Esophagus muscularis mucosa (tissue), 4 donors: ENCODE data around the gene CNTN6. TPM values are rescaled to one million over a fixed set of nuclear protein-coding genes. Genes with fewer than 3 reads are reported as not detected.

Experiments
- DNase-seq: peaks from one replicate; pipeline ENCODE4 v3.0.0-alpha.2; 2017; ENCODE audit errors: extremely low spot score
- H3K27ac ChIP-seq, 4 donors: fragments of 200-600 bp; sonication (generic); replicated peaks in 1 of 4; 1 replicate in 3 of 4; 2 replicates in 1 of 4; pipeline ENCODE4 v1.5.1; 2016 to 2019; ENCODE audit warnings: mild to moderate bottlenecking in 1 of 4
- H3K27me3 ChIP-seq, 4 donors: fragments of 200-600 bp; sonication (generic); one replicate each; pipeline versions ENCODE4 v1.5.1 to v1.6.0; 2016 to 2019
- H3K36me3 ChIP-seq, 4 donors: fragments of 200-600 bp; sonication (generic); one replicate each; pipeline ENCODE4 v1.5.1; 2016 to 2019
- H3K4me1 ChIP-seq, 4 donors: fragments of 200-600 bp; sonication (generic); one replicate each; pipeline ENCODE4 v1.5.1; 2016 to 2019
- H3K4me3 ChIP-seq, 4 donors: fragments of 200-600 bp; sonication (generic); 1 replicate in 2 of 4; 2 replicates in 2 of 4; pipeline ENCODE4 v1.5.1; 2016 to 2019; ENCODE audit warnings: mild to moderate bottlenecking in 4 of 4, moderate library complexity in 1 of 4
- H3K9me3 ChIP-seq, 4 donors: fragments of 200-600 bp; sonication (generic); 1 replicate in 3 of 4; 2 replicates in 1 of 4; pipeline ENCODE4 v1.5.1; 2016 to 2019
- EP300 ChIP-seq: sonication (generic); formaldehyde crosslinking; IDR thresholded peaks from one replicate; pipeline ENCODE4 v1.6.1; 2017; ENCODE audit warnings: antibody characterized with exemption
- POLR2A ChIP-seq: fragments of 450-650 bp; IDR thresholded peaks from one replicate; pipeline ENCODE4 v1.6.1; 2017; ENCODE audit warnings: antibody characterized with exemption, moderate library complexity, mild to moderate bottlenecking, low read depth
- POLR2AphosphoS5 ChIP-seq, 2 donors: sonication (generic); formaldehyde crosslinking; IDR thresholded peaks; one replicate each; pipeline ENCODE4 v1.6.1; 2017; ENCODE audit warnings: antibody characterized with exemption in 2 of 2
- WGBS: methylation state at CpG from one replicate; pipeline ENCODE4 v1.1.5; 2018; 5-methylcytosine and 5-hydroxymethylcytosine counted together
- intact Hi-C: fragments of 100-400 bp; cut with DNase I; formaldehyde crosslinking; loops from one replicate; pipeline ENCODE4 v1.15.1; 2023
- total RNA-seq, 4 donors: library from RNA; depleted of rRNA; stranded (reverse); fragments of >200 nt; gene quantifications; one replicate each; pipeline versions ENCODE4 v1.1.0 to v1.2.1, GENCODE V29; 2016
- TF ChIP-seq, protein P1 (sequence below), 3 experiments: fragments of 200-600 bp in 2 of 3; fragments of 450-650 bp in 1 of 3; sonication (generic) in 2 of 3; IDR thresholded peaks; one replicate each; pipeline ENCODE4 v1.5.1; 2017 to 2019; ENCODE audit warnings: antibody characterized with exemption in 3 of 3, mild to moderate bottlenecking in 2 of 3, moderate library complexity in 1 of 3

Gene CNTN6
- total RNA-seq, 4 donors from 2014 or later = 0.06 to 0.83 (median 0.17) TPM; not detected in 1

DNA sequence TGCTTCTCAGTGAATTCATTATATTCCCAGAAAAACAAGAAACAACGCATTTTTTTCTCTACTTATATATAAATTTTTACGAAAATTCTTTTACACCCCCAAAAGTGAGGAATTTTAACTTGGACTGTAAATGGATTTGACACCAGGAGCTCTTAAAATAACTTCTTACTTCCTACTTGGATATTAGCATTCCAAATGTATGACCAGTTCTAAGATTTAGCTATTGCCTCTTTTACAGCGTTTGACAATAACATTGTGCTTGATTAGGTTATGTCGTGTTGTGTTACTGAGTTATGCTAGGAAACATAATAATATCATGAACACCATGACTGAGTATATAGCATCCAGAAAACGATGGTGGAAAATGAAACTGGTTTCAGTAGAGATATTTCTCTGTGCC, 177.0 kb downstream of the CNTN6 start:
- Histone ChIP-seq H3K9me3 (no peaks in the 10 kb centered on the region), H3K4me1 (no peaks in the 10 kb centered on the region), H3K4me3 (no peak overlapping the region), H3K27me3 (no peaks in the 10 kb centered on the region), H3K27ac (no peak overlapping the region), H3K36me3 (no peaks in the 10 kb centered on the region)
- DNase-seq = no peak
- intact Hi-C loops = no loop called here
- 79% methylated on average over 5 of the region's 5 CpGs for WGBS
- TF ChIP-seq EP300 (no peak), POLR2AphosphoS5 (IDR thresholded peaks at IDR 0.05) (no peak), POLR2A (no peak)
- TF ChIP-seq, protein P1, sequence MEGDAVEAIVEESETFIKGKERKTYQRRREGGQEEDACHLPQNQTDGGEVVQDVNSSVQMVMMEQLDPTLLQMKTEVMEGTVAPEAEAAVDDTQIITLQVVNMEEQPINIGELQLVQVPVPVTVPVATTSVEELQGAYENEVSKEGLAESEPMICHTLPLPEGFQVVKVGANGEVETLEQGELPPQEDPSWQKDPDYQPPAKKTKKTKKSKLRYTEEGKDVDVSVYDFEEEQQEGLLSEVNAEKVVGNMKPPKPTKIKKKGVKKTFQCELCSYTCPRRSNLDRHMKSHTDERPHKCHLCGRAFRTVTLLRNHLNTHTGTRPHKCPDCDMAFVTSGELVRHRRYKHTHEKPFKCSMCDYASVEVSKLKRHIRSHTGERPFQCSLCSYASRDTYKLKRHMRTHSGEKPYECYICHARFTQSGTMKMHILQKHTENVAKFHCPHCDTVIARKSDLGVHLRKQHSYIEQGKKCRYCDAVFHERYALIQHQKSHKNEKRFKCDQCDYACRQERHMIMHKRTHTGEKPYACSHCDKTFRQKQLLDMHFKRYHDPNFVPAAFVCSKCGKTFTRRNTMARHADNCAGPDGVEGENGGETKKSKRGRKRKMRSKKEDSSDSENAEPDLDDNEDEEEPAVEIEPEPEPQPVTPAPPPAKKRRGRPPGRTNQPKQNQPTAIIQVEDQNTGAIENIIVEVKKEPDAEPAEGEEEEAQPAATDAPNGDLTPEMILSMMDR (IDR thresholded peaks at IDR 0.05) = no peak

DNA sequence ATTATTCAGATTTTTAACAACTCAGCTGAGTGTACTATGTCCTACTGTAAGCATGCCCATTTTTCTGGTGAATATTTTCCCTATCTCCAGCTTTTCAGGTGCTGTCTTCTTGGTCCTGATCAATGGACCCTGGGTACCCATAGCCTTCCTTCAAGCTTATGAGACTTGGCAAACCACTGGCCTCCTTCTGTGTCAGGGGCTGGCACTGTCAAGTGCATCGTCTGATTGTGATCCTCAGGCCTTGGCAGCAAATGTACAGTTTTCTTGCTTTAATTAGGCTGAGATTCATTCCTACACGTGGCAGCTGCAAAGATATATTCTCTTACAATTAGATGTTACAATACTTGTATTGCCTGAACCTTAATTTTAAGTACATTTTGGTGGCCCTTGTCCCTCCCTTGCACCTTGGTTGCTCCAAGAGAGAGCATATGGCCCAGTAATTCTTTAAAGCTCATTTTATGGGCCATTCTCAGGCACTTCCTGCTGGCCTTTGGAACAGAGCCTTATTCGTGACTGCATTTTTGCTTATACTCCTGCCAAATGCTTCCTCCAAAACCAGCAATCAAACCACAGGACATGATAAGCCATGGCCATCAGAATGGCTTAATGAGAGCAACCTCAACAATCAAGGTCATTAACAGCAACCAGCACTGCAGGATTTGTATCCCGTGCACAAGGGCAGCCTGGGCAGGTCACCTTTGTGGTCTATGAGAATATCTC, 179.9 kb downstream of the CNTN6 start:
- WGBS = 75% methylated on average over 4 of the region's 4 CpGs
- DNase-seq = no peak
- no peaks in the 10 kb centered on the region for H3K27me3 ChIP-seq
- no peaks in the 10 kb centered on the region for H3K4me1 ChIP-seq
- intact Hi-C loops = no loop called here
- TF ChIP-seq, protein P1 (IDR thresholded peaks at IDR 0.05) = no peak
- no peak for TF ChIP-seq POLR2AphosphoS5 (IDR thresholded peaks at IDR 0.05)
- no peak for TF ChIP-seq EP300
- no peak for TF ChIP-seq POLR2A
- no peak overlapping the region for H3K27ac ChIP-seq
- no peak overlapping the region for H3K4me3 ChIP-seq
- no peaks in the 10 kb centered on the region for H3K9me3 ChIP-seq
- H3K36me3 ChIP-seq = no peaks in the 10 kb centered on the region

DNA sequence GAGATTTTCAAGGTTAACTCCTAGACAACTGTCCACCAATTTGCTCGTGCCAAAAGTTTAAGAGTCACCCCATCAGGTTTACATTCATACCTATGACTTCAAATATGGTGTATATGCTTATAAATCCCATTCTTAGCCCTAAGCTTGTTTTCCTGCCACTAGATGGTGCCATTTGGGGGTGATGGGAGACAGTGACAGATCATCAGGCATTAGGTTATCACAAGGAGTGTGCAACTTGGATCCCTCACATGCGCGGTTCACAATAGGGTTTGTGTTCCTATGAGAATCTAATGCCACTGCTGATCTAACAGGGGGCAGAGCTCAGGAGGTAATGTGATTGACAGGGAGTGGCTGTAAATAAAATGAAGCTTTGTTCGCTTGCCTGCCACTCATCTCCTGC, 182.7 kb downstream of the CNTN6 start:
- H3K4me3 ChIP-seq = no peak overlapping the region
- no peak for DNase-seq
- TF ChIP-seq POLR2AphosphoS5 (IDR thresholded peaks at IDR 0.05) = no peak
- TF ChIP-seq EP300 = no peak
- TF ChIP-seq POLR2A = no peak
- TF ChIP-seq, protein P1 (IDR thresholded peaks at IDR 0.05) = no peak
- intact Hi-C loops = no loop called here
- H3K27ac ChIP-seq = no peak overlapping the region
- H3K4me1 ChIP-seq = no peaks in the 10 kb centered on the region
- H3K36me3 ChIP-seq = no peaks in the 10 kb centered on the region
- H3K27me3 ChIP-seq = no peaks in the 10 kb centered on the region
- 80% methylated on average over 4 of the region's 4 CpGs for WGBS
- H3K9me3 ChIP-seq = no peaks in the 10 kb centered on the region

DNA sequence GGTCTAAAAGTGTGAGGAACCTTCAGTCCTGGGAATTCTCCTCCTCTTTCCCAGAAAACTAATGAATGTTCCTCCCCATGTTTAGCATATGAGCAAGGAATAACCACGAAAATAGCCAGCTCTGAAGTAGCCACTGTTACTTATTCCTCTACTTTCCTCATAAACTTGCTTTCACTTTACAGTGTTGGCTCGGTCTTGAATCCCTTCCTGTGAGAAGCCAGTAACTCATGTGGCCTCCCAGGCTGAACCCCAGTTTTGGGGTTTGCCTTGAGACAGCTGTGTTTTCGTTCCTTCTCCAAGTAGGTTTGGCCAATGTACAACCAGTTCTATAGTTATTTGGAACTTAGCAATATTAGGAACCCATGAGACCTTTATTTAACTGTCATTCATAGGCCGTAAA, 195.0 kb downstream of the CNTN6 start:
- Histone ChIP-seq H3K27me3 (no peaks in the 10 kb centered on the region), H3K9me3 (no peaks in the 10 kb centered on the region), H3K36me3 (no peaks in the 10 kb centered on the region), H3K4me3 (no peak overlapping the region), H3K4me1 (no peaks in the 10 kb centered on the region), H3K27ac (no peak overlapping the region)
- DNase-seq = no peak
- intact Hi-C loops = no loop called here
- TF ChIP-seq POLR2A (no peak), POLR2AphosphoS5 (IDR thresholded peaks at IDR 0.05) (no peak), EP300 (no peak)
- TF ChIP-seq, protein P1 (IDR thresholded peaks at IDR 0.05) = no peak
- WGBS = 75% methylated on average over 4 of the region's 4 CpGs
